Panc1 (cell line): Measurements from ENCODE around the gene RPL4. TPM values are rescaled to one million over a fixed set of nuclear protein-coding genes. Genes with fewer than 3 reads are reported as not detected.
"Not testable (repeated sequence)": the region's sequence is repeated elsewhere in the genome, so short reads cannot be mapped to it uniquely, and the experiment has no call there.

Experiments
- ATAC-seq: fragments of 200-7000 bp; cut with Tn5 transposase; 2 replicates; pipeline ENCODE4 v1.9.1; 2020; ENCODE audit warnings: mild to moderate bottlenecking, moderate library complexity
- BruUV-seq: library from RNA; stranded (reverse); fragments of 400-500 nt; replicated peaks from 2 replicates; lab custom pipeline; 2021; lab: Mats Ljungman, UMichigan
- CTCF ChIA-PET: fragments of 300-600 bp; sonication (Branson Sonifier 250); formaldehyde crosslinking; loops from one replicate; lab custom pipeline; 2022; ENCODE audit warnings: antibody characterized with exemption; lab: Charles Lee
- POLR2A ChIA-PET: fragments of 300-600 bp; sonication (Branson Sonifier 250); formaldehyde crosslinking; loops from one replicate; lab custom pipeline; 2022; ENCODE audit warnings: antibody characterized with exemption; lab: Charles Lee
- DNase-seq: peaks from one replicate; pipeline ENCODE4 v3.0.0-alpha.2; 2010; ENCODE audit warnings: low read depth, low spot score
- H3K27ac ChIP-seq: 2 replicates; pipeline ENCODE4 v1.5.1; 2011; ENCODE audit warnings: mild to moderate bottlenecking, low read length, inconsistent platforms
- H3K27me3 ChIP-seq: fragments of 200-500 bp; sonication (Bioruptor generic); 2 replicates; pipeline ENCODE4 v1.6.0; 2014; ENCODE audit warnings: low read length, inconsistent platforms; ENCODE audit not compliant: control insufficient read depth, insufficient read depth
- H3K36me3 ChIP-seq: fragments of 200-500 bp; sonication (Bioruptor generic); 2 replicates; pipeline ENCODE4 v1.5.1; 2014; ENCODE audit warnings: inconsistent platforms, mild to moderate bottlenecking, low read length, moderate library complexity; ENCODE audit not compliant: control insufficient read depth, insufficient read depth
- H3K4me1 ChIP-seq: 2 replicates; pipeline ENCODE4 v1.5.1; 2011; ENCODE audit warnings: inconsistent platforms, mild to moderate bottlenecking, low read length, moderate library complexity; ENCODE audit not compliant: control insufficient read depth, insufficient read depth
- H3K4me3 ChIP-seq, 2 experiments: 2 replicates each; pipeline ENCODE4 v1.5.1; 2011 to 2012; ENCODE audit warnings: low read depth in 2 of 2, low read length in 2 of 2, mild to moderate bottlenecking in 2 of 2, inconsistent platforms in 1 of 2, moderate library complexity in 1 of 2
- H3K9me3 ChIP-seq: fragments of 200-500 bp; sonication (Bioruptor generic); 2 replicates; pipeline ENCODE4 v1.5.1; 2014; ENCODE audit warnings: low read depth, mild to moderate bottlenecking, inconsistent platforms, low read length, moderate library complexity; ENCODE audit not compliant: control insufficient read depth, insufficient read depth
- CTCF ChIP-seq: fragments of 450-650 bp; IDR thresholded peaks from 2 replicates; pipeline ENCODE4 v1.5.1; 2017; ENCODE audit warnings: mild to moderate bottlenecking
- POLR2AphosphoS5 ChIP-seq: IDR thresholded peaks from 2 replicates; pipeline ENCODE4 v1.6.1; 2012; ENCODE audit warnings: mild to moderate bottlenecking, low read depth, low read length, moderate library complexity
- REST ChIP-seq, 2 experiments: IDR thresholded peaks; 2 replicates each; pipeline ENCODE4 v1.6.1; 2011 to 2012; ENCODE audit warnings: low read depth in 2 of 2, control low read depth in 1 of 2, low read length in 1 of 2, mild to moderate bottlenecking in 1 of 2, moderate library complexity in 1 of 2; ENCODE audit not compliant: insufficient read depth in 1 of 2
- SIN3A ChIP-seq: IDR thresholded peaks from 2 replicates; pipeline ENCODE4 v1.6.1; 2012; ENCODE audit warnings: low read depth, mild to moderate bottlenecking, low read length, moderate library complexity, borderline replicate concordance; ENCODE audit not compliant: insufficient read depth
- TCF7L2 ChIP-seq: IDR thresholded peaks from 2 replicates; pipeline ENCODE4 v1.6.1; 2011; ENCODE audit warnings: mild to moderate bottlenecking, low read depth, low read length, inconsistent platforms
- in situ Hi-C: cut with HindIII; loops from 2 replicates; pipeline ENCODE4 v1.10.0; 2016; ENCODE audit warnings: low sequenced_read_pairs, low pct_unique_long_range_greater_than_20kb
- intact Hi-C: fragments of 100-400 bp; cut with micrococcal nuclease; formaldehyde crosslinking; loops from one replicate; pipeline ENCODE4 v1.10.0; 2022; ENCODE audit not compliant: unreplicated experiment
- total RNA-seq: library from RNA; stranded (reverse); gene quantifications from one replicate; pipeline ENCODE4 v1.2.1, GENCODE V29; 2021; ENCODE audit not compliant: unreplicated experiment

The RPL4 gene
- total RNA-seq, 1 experiment from 2014 or later = 2,268 TPM

GRCh38 chr15:66502491-66502890, 2.2 kb downstream of the RPL4 start:
- DNase-seq (no peak), ATAC-seq (no peak)
- H3K4me1 ChIP-seq = peaks cover 50% of the 10 kb centered on the region
- TF ChIP-seq POLR2AphosphoS5 = no peak; the same call in 1 of the 2 replicates
- no peak for TF ChIP-seq REST (IDR thresholded peaks at IDR 0.05; ENCODE audit: insufficient read depth in 1 of 2, low read depth in 2 of 2, low read length in 1 of 2)
- no peak for TF ChIP-seq TCF7L2
- no peak for TF ChIP-seq CTCF
- no peak for TF ChIP-seq SIN3A
- in situ Hi-C loops (no loop called here), intact Hi-C loops (no loop called here)
- H3K36me3 ChIP-seq = peaks cover 59% of the 10 kb centered on the region
- H3K9me3 ChIP-seq = no peaks in the 10 kb centered on the region
- no peaks in the 10 kb centered on the region for H3K27me3 ChIP-seq
- BruUV-seq = no TSS peak
- H3K27ac ChIP-seq = peak overlapping the region; percentile 100
- ChIA-PET POLR2A (interaction anchor here (0.6 kb wide), 1 partner anchor 84 kb away, joined by 5 read pairs; no protein-coding TSS in a partner anchor), CTCF (no interaction called here)
- peak overlapping the region; percentile 100 for H3K4me3 ChIP-seq

- in situ Hi-C loops, DNase-seq, intact Hi-C loops, POLR2A ChIA-PET, BruUV-seq, H3K9me3 ChIP-seq, H3K4me3 ChIP-seq, CTCF ChIA-PET, H3K27me3 ChIP-seq, ATAC-seq: not testable (repeated sequence)
- H3K27ac ChIP-seq = peak overlapping the region; percentile 60
- H3K36me3 ChIP-seq = peaks cover 54% of the 10 kb centered on the region
- H3K4me1 ChIP-seq = peaks cover 47% of the 10 kb centered on the region
Measured at GRCh38 chr15:66500346-66500745, 4.3 kb downstream of the RPL4 start.

GRCh38 chr15:66498501-66499386, 5.9 kb downstream of the RPL4 start:
- no peaks in the 10 kb centered on the region for H3K27me3 ChIP-seq
- peaks cover 47% of the 10 kb centered on the region for H3K4me1 ChIP-seq
- no peaks in the 10 kb centered on the region for H3K9me3 ChIP-seq
- no peak for ATAC-seq
- ChIA-PET CTCF (interaction anchor here (1.1 kb wide), 1 partner anchor 162 kb away, joined by 3 read pairs; no protein-coding TSS in a partner anchor), POLR2A (interaction anchor here (0.6 to 0.7 kb wide), 3 partner anchors 59 to 1715 kb away, joined by 3 to 4 read pairs (median 3); partner anchors contain the start of gene MAP2K1)
- H3K4me3 ChIP-seq = no peak overlapping the region
- intact Hi-C loops = loop anchor here (5.0 kb wide), 1 partner anchor 111 kb away; the partner anchor contains the start of gene MAP2K1
- in situ Hi-C loops = no loop called here
- no peak overlapping the region for H3K27ac ChIP-seq
- H3K36me3 ChIP-seq = peaks cover 50% of the 10 kb centered on the region
- DNase-seq = no peak
- BruUV-seq = no TSS peak
- TF ChIP-seq TCF7L2 (no peak), REST (IDR thresholded peaks at IDR 0.05; ENCODE audit: insufficient read depth in 1 of 2, low read depth in 2 of 2, low read length in 1 of 2) (no peak), SIN3A (0 out of 2 replicates have a peak, but pooled peaks have one; percentile 46), POLR2AphosphoS5 (peak; percentile 22; the same call in 1 of the 2 replicates)
